Measurements from ENCODE around the gene SLC38A1. TPM values are rescaled to one million over a fixed set of nuclear protein-coding genes. Genes with fewer than 3 reads are reported as not detected.

Gene SLC38A1
- total RNA-seq, 2 experiments from 2014 or later: 114 to 163 TPM

DNA sequence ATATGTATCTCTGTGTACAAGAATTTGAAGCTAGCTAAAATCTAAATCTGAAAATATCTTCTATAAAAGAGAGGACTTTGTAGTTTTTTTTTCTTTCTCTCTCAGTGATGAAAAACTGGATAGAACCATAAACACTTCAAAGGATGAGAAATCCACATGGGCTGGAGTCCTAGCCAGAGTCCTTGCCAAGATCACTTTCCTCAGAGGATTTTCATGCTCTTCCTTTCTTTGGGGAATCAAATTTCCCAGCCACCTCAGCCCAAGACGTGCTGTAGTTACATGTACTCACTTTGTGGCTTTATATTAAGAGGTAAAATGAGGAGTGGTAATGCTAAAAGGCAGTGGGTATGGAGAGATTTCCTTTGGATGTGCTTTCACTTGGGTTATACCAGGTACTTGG lies 110.3 kb downstream of the SLC38A1 start:
- intact Hi-C loops (cut with micrococcal nuclease; ENCODE audit: unreplicated experiment): loop anchor here (10.0 kb wide), 1 partner anchor 506 kb away; no protein-coding TSS in a partner anchor
- Histone ChIP-seq H3K9me3 (ENCODE audit: low read length) (peaks cover 6% of the 10 kb centered on the region; the same call in 1 of the 2 replicates), H3K4me1 (ENCODE audit: insufficient read depth, low read length, poor library complexity, severe bottlenecking) (no peaks in the 10 kb centered on the region), H3K9me2 (ENCODE audit: insufficient read depth, low read length) (no peaks in the 10 kb centered on the region), H3K36me3 (ENCODE audit: insufficient read depth, low read length) (no peaks in the 10 kb centered on the region), H2AFZ (ENCODE audit: low read length) (no peak overlapping the region), H3K27ac (ENCODE audit: low read depth, low read length, poor library complexity, severe bottlenecking) (no peak overlapping the region), H3K4me2 (ENCODE audit: low read length) (no peak overlapping the region), H4K20me1 (ENCODE audit: insufficient read depth, low read length) (no peaks in the 10 kb centered on the region), H3K79me2 (ENCODE audit: insufficient read depth, low read depth, low read length) (no peaks in the 10 kb centered on the region), H3K4me3 (ENCODE audit: low read depth, low read length, poor library complexity, severe bottlenecking) (no peak overlapping the region)
- ChIA-PET CTCF (ENCODE audit: unreplicated experiment) (no interaction called here), POLR2A (interaction anchor here (0.6 kb wide), 1 partner anchor 568 kb away, joined by 3 read pairs; no protein-coding TSS in a partner anchor)
- no peak for TF ChIP-seq EZH2phosphoT487 (IDR thresholded peaks at IDR 0.05; ENCODE audit: borderline replicate concordance, low read depth, low read length)
- TF ChIP-seq, protein P1, sequence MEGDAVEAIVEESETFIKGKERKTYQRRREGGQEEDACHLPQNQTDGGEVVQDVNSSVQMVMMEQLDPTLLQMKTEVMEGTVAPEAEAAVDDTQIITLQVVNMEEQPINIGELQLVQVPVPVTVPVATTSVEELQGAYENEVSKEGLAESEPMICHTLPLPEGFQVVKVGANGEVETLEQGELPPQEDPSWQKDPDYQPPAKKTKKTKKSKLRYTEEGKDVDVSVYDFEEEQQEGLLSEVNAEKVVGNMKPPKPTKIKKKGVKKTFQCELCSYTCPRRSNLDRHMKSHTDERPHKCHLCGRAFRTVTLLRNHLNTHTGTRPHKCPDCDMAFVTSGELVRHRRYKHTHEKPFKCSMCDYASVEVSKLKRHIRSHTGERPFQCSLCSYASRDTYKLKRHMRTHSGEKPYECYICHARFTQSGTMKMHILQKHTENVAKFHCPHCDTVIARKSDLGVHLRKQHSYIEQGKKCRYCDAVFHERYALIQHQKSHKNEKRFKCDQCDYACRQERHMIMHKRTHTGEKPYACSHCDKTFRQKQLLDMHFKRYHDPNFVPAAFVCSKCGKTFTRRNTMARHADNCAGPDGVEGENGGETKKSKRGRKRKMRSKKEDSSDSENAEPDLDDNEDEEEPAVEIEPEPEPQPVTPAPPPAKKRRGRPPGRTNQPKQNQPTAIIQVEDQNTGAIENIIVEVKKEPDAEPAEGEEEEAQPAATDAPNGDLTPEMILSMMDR (conservative IDR thresholded peaks at IDR 0.05; ENCODE audit: low read length): no peak
- no TSS peak for BruUV-seq (replicated peaks)
- no peak for DNase-seq (ENCODE audit: low spot score)

DNA sequence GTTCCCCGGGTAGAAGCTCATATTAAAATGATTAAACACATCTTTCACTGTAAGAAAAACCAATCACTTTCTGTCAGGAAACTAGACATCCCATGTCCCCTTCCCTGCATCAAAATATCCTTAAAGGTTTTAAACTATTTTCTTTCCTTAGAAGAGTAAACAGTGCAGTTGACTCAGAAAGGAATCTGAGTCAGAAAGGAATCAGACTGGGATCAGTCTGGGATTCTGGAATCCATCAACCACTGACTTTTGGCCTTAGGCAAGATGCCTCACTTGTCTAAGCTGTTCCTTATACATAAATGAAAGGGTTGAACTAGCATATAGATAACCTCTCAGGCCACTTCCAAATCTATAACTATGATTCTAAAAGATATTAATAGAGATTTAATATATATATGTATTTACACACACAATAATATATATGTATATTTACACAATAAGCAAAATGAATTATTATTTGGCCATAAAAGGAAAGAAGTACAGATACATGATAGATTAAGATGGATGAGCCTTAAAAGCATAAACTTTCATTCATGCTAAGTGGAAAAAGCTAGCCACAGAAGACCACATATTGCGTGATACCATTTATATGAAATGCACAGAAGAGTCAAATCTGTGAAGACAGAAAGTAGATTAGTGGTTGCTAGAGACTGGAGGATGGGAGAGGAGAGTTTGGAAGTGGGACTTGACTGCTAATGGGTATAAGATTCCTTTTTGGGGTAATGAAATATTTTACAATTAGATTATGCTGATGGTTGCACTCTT lies 114.4 kb downstream of the SLC38A1 start:
- intact Hi-C loops (cut with micrococcal nuclease; ENCODE audit: unreplicated experiment): loop anchor here (10.0 kb wide), 1 partner anchor 510 kb away; no protein-coding TSS in a partner anchor
- H2AFZ ChIP-seq (ENCODE audit: low read length): no peak overlapping the region
- ChIA-PET CTCF (ENCODE audit: unreplicated experiment) (no interaction called here), POLR2A (interaction anchor here (0.7 to 1.5 kb wide), 2 partner anchors 23 to 504 kb away, joined by 3 read pairs; no protein-coding TSS in a partner anchor)
- H3K4me1 ChIP-seq (ENCODE audit: insufficient read depth, low read length, poor library complexity, severe bottlenecking): peaks cover 11% of the 10 kb centered on the region
- H3K4me2 ChIP-seq (ENCODE audit: low read length): no peak overlapping the region
- H3K4me3 ChIP-seq (ENCODE audit: low read depth, low read length, poor library complexity, severe bottlenecking): no peak overlapping the region
- no TSS peak for BruUV-seq (replicated peaks)
- no peaks in the 10 kb centered on the region for H3K9me2 ChIP-seq (ENCODE audit: insufficient read depth, low read length)
- peaks cover 6% of the 10 kb centered on the region; the same call in 1 of the 2 replicates for H3K9me3 ChIP-seq (ENCODE audit: low read length)
- H4K20me1 ChIP-seq (ENCODE audit: insufficient read depth, low read length): no peaks in the 10 kb centered on the region
- H3K79me2 ChIP-seq (ENCODE audit: insufficient read depth, low read depth, low read length): no peaks in the 10 kb centered on the region
- no peaks in the 10 kb centered on the region for H3K36me3 ChIP-seq (ENCODE audit: insufficient read depth, low read length)
- H3K27ac ChIP-seq (ENCODE audit: low read depth, low read length, poor library complexity, severe bottlenecking): no peak overlapping the region
- DNase-seq (ENCODE audit: low spot score): no peak
- TF ChIP-seq EZH2phosphoT487 (IDR thresholded peaks at IDR 0.05; ENCODE audit: borderline replicate concordance, low read depth, low read length): no peak
- TF ChIP-seq, protein P1 (conservative IDR thresholded peaks at IDR 0.05; ENCODE audit: low read length): no peak

Data from OCI-LY7 (cell line).